ENCODE measurements around the gene STT3B.
A peak's percentile ranks its signal among the peaks of the same experiment; 100 is the strongest.
"Not testable (repeated sequence)": the region's sequence is repeated elsewhere in the genome, so short reads cannot be mapped to it uniquely, and the experiment has no call there.

Gene STT3B

DNA sequence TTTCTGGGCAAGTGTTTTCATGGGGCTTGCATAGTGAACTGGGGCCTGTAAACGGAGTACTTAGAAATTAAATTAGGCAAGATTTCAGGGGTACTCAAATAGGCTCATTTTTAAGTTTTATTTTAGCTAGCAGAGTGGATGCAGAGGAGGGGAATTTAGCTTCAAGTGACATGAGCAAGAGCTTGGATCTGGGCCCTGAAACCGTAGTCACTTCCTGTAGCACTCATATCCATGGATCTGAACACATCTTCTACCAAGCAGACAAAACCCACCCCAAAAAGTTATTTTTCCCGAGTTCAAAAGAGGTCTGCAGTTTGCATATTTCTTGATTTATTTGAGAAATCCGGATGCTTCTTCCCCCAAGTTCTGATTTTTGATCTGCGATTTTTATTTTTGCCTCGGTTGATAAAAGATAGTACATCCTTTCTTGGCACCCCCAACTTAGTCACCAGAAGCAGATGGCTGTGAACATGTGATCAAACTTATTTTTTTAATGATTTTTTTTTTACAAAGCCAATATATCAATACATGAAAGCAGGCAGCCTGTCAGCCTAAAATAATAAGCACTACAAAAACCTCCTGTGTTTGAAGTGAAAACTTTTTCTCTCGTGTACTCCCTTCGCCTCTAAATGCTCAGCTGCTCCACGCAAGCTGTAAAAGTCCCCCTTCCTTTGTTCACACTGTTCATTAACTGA, 36.6 kb upstream of the STT3B start:
- Histone ChIP-seq H3K27ac (no peak overlapping the region), H3K4me2 (no peak overlapping the region), H3K9me3 (replicated peaks in 1 of 11) (peaks cover 27 to 45% (median 35%) of the 10 kb centered on the region in 11 experiments), H3K4me3 (no peak overlapping the region), H3K27me3 (no peaks in the 10 kb centered on the region), H4K20me1 (no peaks in the 10 kb centered on the region), H3K4me1 (no peaks in the 10 kb centered on the region), H3K36me3 (0 out of 22 replicates have a peak, but pooled peaks cover 0 to 3% (median 0%) of the 10 kb centered on the region in 11 experiments), H3K9ac (no peak overlapping the region)
- TF ChIP-seq Cebpa-rat (IDR thresholded peaks at IDR 0.05): no peak

DNA sequence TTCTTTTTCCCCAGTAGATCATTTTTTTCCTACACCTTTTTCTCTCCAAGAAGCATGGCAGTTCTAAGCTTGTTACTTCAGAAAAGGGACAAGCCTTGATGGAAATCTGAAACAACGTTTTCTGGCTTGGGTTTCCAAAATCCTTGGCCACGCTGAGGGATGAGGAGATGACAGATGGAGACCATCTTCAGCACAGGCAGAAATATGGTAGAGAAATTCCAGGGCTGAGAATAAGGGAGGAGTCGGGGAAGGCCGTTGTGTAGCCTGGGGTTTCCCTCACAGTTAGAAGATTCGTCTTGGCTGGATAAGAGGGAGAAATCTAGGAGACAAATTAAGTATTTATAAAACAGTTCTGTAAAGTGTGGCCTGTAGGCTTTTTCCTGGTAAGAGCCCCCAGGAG, 33.9 kb upstream of the STT3B start:
- Histone ChIP-seq H3K27ac (no peak overlapping the region), H3K4me1 (no peaks in the 10 kb centered on the region), H3K9ac (no peak overlapping the region), H3K4me2 (no peak overlapping the region), H3K9me3 (replicated peaks in 1 of 11) (peaks cover under 1 to 18% (median 8%) of the 10 kb centered on the region in 11 experiments; a peak in 18 of 22 replicates), H4K20me1 (no peaks in the 10 kb centered on the region), H3K36me3 (no peaks in the 10 kb centered on the region), H3K27me3 (no peaks in the 10 kb centered on the region), H3K4me3 (no peak overlapping the region)
- no peak for TF ChIP-seq Cebpa-rat (IDR thresholded peaks at IDR 0.05)

DNA sequence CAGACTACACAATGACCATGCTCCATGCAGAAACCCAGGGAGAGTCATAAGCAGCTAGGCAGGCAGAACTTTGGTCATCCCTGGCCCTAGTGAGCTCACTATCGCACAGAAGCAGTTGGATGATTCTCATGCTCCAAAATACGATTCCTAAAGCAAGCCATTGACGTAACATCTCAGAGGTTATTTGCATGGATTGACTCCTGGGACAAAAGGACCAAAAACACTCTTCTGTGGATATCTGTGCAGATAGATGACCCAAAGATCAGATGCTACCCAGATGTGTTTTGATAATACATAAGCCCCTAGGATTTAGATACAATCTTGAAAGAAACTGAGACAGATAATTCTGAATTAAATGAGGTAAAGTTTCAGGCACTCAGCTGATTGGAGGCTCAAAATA, 33.4 kb upstream of the STT3B start:
- no peak for TF ChIP-seq Cebpa-rat (IDR thresholded peaks at IDR 0.05)
- Histone ChIP-seq H3K9ac (no peak overlapping the region), H3K4me3 (no peak overlapping the region)

DNA sequence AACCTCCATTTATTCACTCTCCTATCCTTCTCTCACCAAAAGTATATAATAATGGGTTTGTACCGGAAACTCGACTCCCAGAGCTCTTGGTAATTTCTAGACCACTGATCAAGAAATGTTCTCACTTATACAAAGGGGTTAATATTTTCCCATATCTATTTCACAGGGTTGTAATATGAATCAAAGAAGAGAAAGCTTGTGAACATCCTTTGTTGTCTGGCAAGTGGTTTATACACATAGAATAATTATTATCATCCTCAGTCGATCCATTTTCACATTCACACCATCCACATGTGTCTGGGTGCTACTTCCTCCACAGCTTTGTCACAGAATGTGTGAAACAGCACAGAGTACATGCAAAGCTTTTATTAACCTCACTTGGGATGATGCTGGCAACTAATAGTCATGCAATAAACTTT, 29.9 kb upstream of the STT3B start:
- no peaks in the 10 kb centered on the region for H3K36me3 ChIP-seq
- H3K4me1 ChIP-seq: peaks cover 7 to 16% (median 13%) of the 10 kb centered on the region in 10 experiments
- no peaks in the 10 kb centered on the region for H4K20me1 ChIP-seq
- no peak overlapping the region for H3K4me3 ChIP-seq
- H3K4me2 ChIP-seq: no peak overlapping the region
- TF ChIP-seq Cebpa-rat (IDR thresholded peaks at IDR 0.05): no peak
- H3K9me3 ChIP-seq (replicated peaks in 1 of 11): 0 out of 22 replicates have a peak, but pooled peaks cover 0 to 6% (median 0%) of the 10 kb centered on the region in 11 experiments
- H3K27me3 ChIP-seq: no peaks in the 10 kb centered on the region
- H3K9ac ChIP-seq: no peak overlapping the region
- no peak overlapping the region for H3K27ac ChIP-seq

More for the DNA sequence above, 33.4 kb upstream of the STT3B start:
- H3K36me3 ChIP-seq: no peaks in the 10 kb centered on the region
- peaks cover 0 to 13% (median 3%) of the 10 kb centered on the region in 11 experiments; a peak in 10 of 22 replicates for H3K9me3 ChIP-seq (replicated peaks in 1 of 11)
- H3K4me2 ChIP-seq: no peak overlapping the region
- H3K27me3 ChIP-seq: no peaks in the 10 kb centered on the region
- no peaks in the 10 kb centered on the region for H3K4me1 ChIP-seq
- H4K20me1 ChIP-seq: no peaks in the 10 kb centered on the region
- H3K27ac ChIP-seq: no peak overlapping the region

DNA sequence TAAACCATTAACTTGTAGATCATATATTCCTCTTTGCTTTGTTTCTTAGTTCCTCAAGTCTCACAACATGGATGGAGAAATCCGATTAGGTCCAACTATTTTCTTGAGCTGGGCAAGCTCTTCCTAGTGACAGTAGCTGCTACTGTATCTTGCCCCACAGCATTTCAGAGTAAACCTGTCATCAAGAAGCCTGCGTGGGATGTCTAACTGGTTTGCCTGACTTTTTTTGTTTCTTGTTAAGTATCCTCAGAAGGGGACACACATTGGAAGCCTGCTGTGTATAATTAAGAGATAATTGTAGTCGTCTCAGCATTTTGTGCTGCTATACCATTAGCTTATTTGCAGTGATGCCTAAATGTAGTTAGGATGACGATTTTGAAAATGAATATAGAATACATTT, 29.3 kb upstream of the STT3B start:
- no peak overlapping the region for H3K4me2 ChIP-seq
- H3K27me3 ChIP-seq: no peaks in the 10 kb centered on the region
- no peak overlapping the region for H3K9ac ChIP-seq
- peaks cover 7 to 20% (median 15%) of the 10 kb centered on the region in 10 experiments for H3K4me1 ChIP-seq
- no peak overlapping the region for H3K4me3 ChIP-seq
- H3K9me3 ChIP-seq (replicated peaks in 1 of 11): 0 out of 22 replicates have a peak, but pooled peaks cover 0 to 6% (median 0%) of the 10 kb centered on the region in 11 experiments
- no peaks in the 10 kb centered on the region for H4K20me1 ChIP-seq
- no peak for TF ChIP-seq Cebpa-rat (IDR thresholded peaks at IDR 0.05)
- H3K36me3 ChIP-seq: no peaks in the 10 kb centered on the region
- no peak overlapping the region for H3K27ac ChIP-seq

DNA sequence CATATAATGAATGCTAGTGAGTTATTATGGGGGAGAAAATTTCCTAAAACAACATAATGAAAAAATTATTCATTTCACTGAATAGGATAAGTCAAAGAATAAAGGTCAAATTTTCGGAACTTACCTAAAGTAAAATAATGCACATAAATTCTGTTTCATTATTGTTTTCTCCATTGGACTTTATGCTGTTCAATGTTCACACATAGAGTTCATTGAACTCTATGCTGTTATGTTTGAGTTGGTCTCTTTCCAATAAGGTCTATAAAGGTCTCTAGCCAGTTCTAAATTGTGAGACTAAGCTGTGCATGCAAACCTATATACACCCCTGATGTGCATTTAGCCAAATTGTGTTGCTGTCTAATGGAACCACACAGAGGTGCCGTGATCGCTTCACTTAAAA, 28.5 kb upstream of the STT3B start:
- Histone ChIP-seq H3K4me2 (no peak overlapping the region), H4K20me1 (no peaks in the 10 kb centered on the region), H3K4me1 (peaks cover 7 to 28% (median 17%) of the 10 kb centered on the region in 10 experiments), H3K27ac (no peak overlapping the region), H3K9me3 (replicated peaks in 1 of 11) (0 out of 22 replicates have a peak, but pooled peaks cover 0 to under 1% (median 0%) of the 10 kb centered on the region in 11 experiments), H3K36me3 (no peaks in the 10 kb centered on the region), H3K4me3 (no peak overlapping the region), H3K27me3 (no peaks in the 10 kb centered on the region), H3K9ac (no peak overlapping the region)
- TF ChIP-seq Cebpa-rat (IDR thresholded peaks at IDR 0.05): no peak

DNA sequence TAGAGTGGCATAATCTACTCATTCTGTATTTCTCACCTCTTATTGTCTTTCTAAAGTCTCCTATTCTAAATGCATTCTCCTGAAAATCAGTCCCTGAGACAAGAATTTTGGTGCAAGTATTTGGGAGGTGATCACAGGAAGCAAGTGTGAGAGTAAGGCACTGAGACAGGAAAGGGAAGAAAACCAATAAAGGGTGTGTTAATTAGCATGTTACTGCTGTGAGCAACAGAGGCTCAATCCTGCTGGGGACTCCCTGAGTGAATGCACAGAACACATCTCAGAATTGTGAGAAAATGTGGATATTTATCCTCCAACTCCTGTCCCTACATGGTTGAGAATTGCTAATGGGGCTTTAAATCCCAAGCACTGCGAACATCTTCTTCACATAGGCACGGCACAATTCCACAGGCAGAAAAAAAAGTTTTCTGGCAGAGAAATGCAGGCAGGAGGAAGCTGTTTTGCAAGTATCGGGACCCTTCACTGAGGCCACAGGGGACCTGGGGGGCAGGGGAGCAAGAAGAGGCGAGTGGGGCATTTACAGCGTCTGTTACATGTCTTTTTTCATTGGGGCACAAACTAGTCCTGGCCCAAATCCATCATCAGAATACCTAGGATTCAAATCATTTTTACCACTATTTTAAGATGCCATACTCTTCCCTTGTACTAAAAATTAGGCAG, 27.2 kb upstream of the STT3B start:
- Histone ChIP-seq H3K4me2 (peak overlapping the region; percentile 49 to 85 (median 65)), H3K36me3 (no peaks in the 10 kb centered on the region), H3K9me3 (replicated peaks in 1 of 11) (no peaks in the 10 kb centered on the region), H3K4me3 (peak overlapping the region in 4 of 10 experiments; percentile 1 to 40 (median 17); a peak in 2 of 20 replicates), H3K27me3 (no peaks in the 10 kb centered on the region), H4K20me1 (no peaks in the 10 kb centered on the region), H3K4me1 (peaks cover 7 to 32% (median 20%) of the 10 kb centered on the region in 10 experiments), H3K27ac (0 out of 22 replicates have a peak overlapping the region, but pooled peaks of 2 of the 11 experiments have one; percentile 1 to 11), H3K9ac (peak overlapping the region in 5 of 11 experiments; percentile 2 to 41 (median 21); a peak in 5 of 22 replicates)
- TF ChIP-seq Cebpa-rat (IDR thresholded peaks at IDR 0.05): no peak

DNA sequence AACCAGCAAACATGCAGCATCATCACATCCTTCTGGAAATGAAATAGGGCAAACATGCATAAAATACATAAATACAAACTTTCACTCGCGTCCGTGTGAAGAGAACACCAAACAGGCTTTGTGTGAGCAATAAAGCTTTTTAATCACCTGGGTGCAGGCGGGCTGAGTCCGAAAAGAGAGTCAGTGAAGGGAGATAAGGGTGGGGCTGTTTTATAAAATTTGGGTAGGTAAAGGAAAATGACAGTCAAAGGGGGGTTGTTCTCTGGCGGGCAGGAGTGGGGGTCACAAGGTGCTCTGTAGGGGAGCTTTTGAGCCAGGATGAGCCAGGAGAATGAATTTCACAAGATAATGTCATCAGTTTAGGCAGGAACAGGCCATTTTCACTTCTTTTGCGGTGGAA, 26.2 kb upstream of the STT3B start:
- not testable (repeated sequence) for H3K27ac ChIP-seq; H4K20me1 ChIP-seq; H3K9ac ChIP-seq; H3K4me3 ChIP-seq; H3K27me3 ChIP-seq; H3K36me3 ChIP-seq; H3K9me3 ChIP-seq (replicated peaks in 1 of 11)
- Histone ChIP-seq H3K4me2 (peak overlapping the region in 3 of 11 experiments; percentile 51 to 75 (median 55); a peak in 4 of 22 replicates), H3K4me1 (peaks cover 7 to 32% (median 20%) of the 10 kb centered on the region in 10 experiments)

DNA sequence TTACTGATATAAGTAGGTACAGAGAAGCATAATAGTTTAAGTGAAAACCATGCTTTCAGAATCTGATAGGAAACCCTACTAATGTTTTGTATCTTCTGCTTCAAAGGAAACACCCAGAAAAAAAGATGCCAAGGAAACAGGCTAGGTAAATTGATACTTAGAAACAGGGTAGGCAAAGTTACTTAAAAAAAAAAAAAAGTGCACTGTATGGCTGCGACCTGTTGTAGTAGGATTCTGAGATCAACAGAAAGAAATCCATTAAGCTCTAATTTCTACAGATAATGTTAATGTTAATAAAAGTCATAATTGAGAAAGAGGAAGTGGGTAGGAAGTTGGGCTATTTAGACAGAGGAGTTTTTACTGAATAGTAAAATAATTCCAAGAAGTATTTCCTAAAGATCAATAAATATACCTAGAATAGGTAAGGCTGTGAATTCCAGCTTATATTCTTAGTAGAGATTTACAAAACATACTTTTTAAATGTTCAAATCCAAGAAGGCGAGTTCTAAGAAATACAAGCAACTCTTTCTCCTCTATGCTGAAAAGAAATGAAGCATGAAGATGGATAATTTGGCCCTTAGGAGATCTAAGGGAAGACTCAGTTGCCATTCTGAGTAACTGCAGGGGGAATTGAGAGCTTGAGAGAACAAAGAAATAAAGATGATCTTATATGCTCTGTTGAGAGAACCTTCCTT, 24.1 kb upstream of the STT3B start:
- no peak for TF ChIP-seq Cebpa-rat (IDR thresholded peaks at IDR 0.05)
- Histone ChIP-seq H3K36me3 (no peaks in the 10 kb centered on the region), H4K20me1 (no peaks in the 10 kb centered on the region), H3K27ac (no peak overlapping the region), H3K9me3 (replicated peaks in 1 of 11) (peaks cover 0 to 4% (median 0%) of the 10 kb centered on the region in 11 experiments; a peak in 1 of 22 replicates), H3K4me3 (no peak overlapping the region), H3K4me1 (peaks cover 7 to 32% (median 20%) of the 10 kb centered on the region in 10 experiments), H3K27me3 (no peaks in the 10 kb centered on the region), H3K4me2 (peak overlapping the region in 5 of 11 experiments; percentile 23 to 40 (median 23); a peak in 5 of 22 replicates), H3K9ac (no peak overlapping the region)

Measured in BLaER1 treated with 17β-estradiol and CSF1 and Interleukin-3, amounts not matched to agents 10 nM and 100 nM (cell line).